Cardiac septum (tissue), 1 donor: ENCODE results near the gene PTPRN2. TPM values are rescaled to one million over a fixed set of nuclear protein-coding genes. Genes with fewer than 3 reads are reported as not detected.
"Not testable (repeated sequence)": the region's sequence is repeated elsewhere in the genome, so short reads cannot be mapped to it uniquely, and the experiment has no call there.

Experiments used
- DNase-seq: peaks from one replicate; pipeline ENCODE4 v3.0.0-alpha.2; 2020; ENCODE audit warnings: low spot score
- intact Hi-C: fragments of 100-400 bp; cut with DNase I; formaldehyde crosslinking; loops from one replicate; pipeline ENCODE4 v1.14.0; 2022
- total RNA-seq: library from RNA; stranded (reverse); fragmentation: NEBNext Ultra II Directional; extraction: Animal tissue kit (Norgen Biotek cat#: 25700); gene quantifications from one replicate; pipeline ENCODE4 v1.2.1, GENCODE V29; 2021
- donor health status: DM: no; HTN: no; CAD: no.

PTPRN2 gene
- total RNA-seq, 1 donor from 2014 or later = 0.92 TPM

DNA sequence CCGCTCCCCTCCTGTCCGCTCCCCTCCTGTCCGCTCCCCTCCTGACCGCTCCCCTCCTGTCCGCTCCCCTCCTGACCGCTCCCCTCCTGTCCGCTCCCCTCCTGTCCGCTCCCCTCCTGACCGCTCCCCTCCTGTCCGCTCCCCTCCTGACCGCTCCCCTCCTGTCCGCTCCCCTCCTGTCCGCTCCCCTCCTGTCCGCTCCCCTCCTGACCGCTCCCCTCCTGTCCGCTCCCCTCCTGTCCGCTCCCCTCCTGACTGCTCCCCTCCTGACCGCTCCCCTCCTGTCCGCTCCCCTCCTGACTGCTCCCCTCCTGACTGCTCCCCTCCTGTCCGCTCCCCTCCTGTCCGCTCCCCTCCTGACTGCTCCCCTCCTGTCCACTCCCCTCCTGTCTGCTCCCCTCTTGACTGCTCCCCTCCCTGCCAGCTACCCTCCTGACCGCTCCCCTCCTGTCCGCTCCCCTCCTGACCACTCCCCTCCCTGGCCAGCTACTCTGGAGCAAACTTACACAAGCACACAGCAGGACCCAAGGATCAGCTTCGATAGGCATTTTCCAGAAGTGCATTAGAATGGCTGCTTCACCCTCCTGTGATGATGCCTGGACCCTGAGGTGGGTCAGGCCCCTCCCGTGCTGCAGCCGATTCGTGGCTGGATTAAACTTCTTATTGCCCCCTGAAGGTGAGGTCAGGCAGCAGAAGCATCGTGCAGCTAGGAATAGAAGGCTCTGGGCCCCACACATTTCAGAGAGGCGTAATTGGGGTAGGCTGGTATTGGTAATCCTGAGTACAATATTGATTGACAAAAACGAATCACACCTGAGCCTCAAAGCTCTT lies 235.5 kb downstream of the PTPRN2 start:
- peak; percentile 35 for DNase-seq
- intact Hi-C loops = not testable (repeated sequence)

DNA sequence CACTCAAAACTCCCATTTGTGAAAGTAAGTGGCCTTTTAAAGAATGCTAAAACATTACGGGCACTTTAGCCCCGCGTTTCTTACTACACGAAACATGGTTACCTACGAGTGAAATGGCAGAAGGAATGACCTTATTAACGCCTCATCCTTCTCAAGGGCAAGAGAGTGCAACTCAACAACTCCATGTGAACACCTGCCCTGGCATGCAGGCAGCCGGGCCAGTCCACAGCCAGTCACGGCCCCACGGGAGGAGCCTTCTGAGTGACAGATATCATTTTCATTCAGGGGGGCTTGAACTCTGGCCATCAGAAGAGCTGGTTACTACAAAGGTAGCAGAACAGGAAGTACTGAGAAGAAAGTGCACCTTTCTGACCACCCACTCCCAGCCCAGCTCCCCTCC lies 236.1 kb downstream of the PTPRN2 start:
- intact Hi-C loops = no loop called here
- no peak for DNase-seq

DNA sequence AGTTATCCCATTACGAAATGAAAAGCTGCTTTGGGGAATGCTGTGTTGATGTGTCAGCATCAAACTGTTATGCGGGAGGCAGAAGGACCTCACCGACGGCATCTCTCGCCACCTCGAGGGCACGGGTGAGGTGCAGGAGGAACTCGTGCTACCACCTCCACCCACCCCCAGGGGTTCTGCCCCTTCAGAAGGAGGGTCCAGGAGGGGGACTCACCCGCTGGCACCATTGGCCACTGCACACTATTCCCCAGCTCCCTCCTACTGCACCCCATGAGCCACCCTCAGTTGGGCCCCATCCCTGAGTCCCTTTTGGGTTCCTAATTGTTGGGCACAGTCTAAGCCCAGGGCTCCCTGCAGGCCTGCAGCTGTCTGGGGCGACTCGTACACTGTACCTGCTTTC lies 236.6 kb downstream of the PTPRN2 start:
- peak; percentile 58 for DNase-seq
- intact Hi-C loops = no loop called here

DNA sequence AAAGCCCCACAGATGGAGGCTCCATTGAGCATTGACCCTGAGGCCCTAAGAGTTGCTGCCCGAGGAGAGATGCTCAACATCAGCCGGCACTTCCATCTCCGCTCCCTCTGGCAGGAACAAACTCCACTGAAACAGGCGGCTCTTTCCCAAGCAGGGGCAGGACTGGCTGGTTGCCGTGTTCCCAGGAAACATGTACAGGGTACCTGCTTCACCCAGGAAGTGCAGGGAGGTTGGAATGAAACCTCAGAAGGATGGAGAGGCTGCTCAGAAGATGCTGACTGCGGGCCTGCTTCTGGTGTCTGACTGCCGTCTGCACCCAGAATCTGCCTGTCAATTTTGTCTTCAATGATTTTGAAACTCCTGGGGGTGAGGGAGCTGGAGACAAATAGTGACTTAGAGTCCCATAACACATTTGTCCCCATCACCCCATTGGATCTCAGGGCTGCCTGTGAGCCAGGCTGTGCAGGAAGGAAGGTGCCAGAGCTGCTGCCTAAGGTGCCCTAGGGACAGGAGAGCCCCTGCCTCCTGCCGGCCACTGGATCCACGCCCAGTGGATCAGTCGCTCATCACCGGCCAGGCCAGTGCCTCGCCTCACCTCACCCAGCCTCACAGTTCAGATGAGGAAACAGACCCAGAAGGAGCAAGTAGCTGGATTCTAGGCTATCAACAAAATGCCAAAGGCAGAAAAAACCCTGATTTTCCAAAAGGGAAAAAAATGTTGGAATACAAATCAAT lies 237.3 kb downstream of the PTPRN2 start:
- intact Hi-C loops = no loop called here
- peak; percentile 60 for DNase-seq

DNA sequence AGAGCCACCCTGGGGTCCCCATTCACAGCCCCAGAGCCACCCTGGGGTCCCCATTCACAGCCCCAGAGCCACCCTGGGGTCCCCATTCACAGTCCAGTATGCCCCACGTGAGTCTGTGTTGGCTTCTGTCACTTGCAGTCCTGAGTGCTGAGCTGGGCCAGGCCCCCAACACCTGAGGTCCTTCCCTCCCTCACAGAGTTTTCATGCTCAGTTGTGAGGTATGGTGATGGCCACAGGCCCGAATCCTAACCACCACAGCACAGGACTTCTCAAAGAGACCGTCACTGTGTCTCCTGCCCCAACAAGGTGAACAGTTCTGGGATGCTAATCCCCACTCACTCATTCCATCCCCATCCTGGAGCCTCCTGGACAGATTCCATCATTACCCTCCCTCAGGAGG lies 239.2 kb downstream of the PTPRN2 start:
- peak; percentile 55 for DNase-seq
- intact Hi-C loops = no loop called here

DNA sequence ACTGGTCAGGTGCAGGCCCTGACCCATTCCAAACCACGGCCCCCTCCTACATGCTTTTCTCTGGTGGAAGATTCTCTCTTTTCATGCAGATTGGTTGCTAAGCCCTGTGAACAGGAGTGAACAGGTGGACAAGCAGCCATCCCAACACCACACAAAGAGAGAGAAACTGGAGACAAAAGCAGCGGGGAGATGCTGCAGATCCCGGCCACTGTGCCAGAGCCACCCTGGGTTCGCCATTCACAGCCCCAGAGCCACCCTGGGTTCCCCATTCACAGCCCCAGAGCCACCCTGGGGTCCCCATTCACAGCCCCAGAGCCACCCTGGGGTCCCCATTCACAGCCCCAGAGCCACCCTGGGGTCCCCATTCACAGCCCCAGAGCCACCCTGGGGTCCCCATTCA lies 239.6 kb downstream of the PTPRN2 start:
- intact Hi-C loops = not testable (repeated sequence)
- peak; percentile 56 for DNase-seq

DNA sequence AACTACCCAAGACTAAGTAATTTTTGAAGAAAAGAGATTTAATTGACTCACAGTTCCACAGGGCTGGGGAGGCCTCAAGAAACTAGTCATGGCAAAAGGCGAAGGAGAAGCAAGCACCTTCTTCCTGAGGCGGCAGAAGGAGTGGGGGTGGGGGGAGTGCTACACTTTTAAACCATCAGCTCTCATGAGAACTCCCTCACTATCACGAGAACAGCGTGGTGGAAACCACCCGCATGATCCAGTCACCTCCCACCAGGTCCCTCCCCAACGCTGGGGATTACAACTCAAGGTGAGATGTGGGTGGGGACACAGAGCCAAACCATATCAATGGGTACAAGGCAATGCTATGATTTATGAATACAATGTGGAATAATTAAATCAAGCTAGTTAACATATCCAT lies 241.9 kb downstream of the PTPRN2 start:
- intact Hi-C loops = no loop called here
- peak; percentile 44 for DNase-seq

DNA sequence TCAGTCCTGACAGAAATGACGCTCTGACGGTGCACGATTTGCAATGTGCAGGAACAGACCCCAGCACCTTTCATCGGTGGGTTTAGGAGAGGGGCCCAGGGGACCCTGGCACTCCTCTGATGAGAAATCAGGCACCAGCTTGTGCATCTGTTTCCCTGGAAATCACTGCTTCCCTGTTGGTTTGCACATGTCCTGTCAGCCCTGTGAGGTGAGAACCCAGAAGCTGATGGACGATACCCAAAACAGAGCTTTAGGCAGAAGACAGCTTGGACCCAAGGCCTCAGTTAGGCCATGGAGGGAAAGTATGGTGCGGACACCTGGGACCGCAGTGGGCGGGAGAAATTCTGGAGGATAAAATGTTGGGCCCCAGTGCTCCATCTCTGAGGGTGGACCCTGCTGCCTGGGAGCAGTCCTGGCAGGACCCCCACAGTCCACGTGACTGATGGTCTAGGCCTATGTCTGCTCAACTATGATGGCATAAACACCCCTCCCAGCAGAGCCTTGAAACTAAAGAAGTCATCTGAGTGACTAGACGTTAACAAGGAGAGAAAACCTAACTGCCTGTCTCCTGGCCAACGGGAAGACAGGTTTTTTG lies 242.8 kb downstream of the PTPRN2 start:
- intact Hi-C loops = no loop called here
- peak; percentile 54 for DNase-seq

DNA sequence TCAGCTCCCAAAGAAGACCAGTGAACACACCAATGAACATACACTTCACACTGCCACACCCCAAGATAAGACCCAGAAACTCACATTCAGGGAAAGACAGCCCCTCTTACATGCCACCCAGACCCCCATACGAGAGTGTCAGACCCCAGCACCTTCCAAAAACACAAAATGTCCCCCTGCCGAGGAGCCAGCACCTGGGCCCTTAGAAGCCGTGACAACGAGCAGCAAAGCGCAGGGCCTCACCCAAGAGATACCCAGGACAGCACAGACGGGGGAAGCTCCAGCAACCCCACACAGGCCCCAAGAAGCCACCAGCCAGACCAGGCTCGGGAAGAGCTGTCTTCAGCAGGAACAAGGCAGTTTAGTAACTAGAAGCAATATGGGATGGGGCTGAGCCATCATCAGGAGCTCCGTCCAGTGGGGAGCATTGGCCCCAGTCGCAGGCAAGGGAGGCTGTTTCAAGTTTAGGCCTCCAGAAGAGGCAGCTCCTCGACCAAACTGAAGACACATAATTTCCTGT lies 243.6 kb downstream of the PTPRN2 start:
- peak; percentile 35 for DNase-seq
- intact Hi-C loops = no loop called here

DNA sequence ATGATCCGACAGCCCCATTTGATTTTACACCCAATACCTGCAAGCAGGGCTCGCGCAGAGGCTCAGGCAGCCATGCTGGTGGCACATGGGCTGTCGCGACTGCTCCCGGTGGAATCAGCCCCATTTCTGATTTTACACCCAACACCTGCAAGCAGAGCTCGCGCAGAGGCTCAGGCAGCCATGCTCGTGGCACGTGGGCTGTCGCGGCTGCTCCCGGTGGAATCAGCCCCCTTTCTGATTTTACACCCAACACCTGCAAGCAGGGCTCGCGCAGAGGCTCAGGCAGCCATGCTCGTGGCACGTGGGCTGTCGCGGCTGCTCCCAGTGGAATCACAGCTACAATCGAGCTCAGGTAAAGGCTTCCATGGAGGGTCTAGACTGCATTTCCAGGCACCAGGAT lies 244.1 kb downstream of the PTPRN2 start:
- peak; percentile 19 for DNase-seq
- intact Hi-C loops = no loop called here

DNA sequence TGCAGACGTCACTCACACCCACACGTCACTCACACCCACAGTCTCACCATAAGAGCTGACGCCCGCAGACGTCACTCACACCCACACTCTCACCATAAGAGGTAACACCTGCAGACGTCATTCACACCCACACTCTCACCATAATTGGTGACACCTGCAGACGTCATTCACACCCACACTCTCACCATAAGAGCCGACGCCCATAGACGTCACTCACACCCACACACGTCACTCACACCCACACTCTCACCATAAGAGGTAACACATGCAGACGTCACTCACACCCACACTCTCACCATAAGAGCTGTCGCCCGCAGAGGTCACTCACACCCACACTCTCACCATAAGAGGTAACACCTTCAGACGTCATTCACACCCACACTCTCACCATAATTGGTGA lies 246.5 kb downstream of the PTPRN2 start:
- intact Hi-C loops = not testable (repeated sequence)
- DNase-seq = peak; percentile 26

DNA sequence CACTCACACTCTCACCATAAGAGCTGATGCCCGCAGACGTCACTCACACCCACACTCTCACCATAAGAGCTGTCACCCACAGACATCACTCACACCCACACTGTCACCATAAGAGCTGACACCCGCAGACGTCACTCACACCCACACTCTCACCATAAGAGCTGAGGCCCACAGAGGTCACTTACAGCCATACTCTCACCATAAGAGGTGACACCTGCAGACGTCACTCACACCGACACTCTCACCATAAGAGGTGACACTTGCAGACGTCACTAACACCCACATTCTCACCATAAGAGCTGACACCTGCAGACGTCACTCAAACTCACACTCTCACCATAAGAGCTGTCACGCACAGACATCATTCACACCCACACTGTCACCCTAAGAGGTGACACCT lies 250.7 kb downstream of the PTPRN2 start:
- intact Hi-C loops = not testable (repeated sequence)

DNA sequence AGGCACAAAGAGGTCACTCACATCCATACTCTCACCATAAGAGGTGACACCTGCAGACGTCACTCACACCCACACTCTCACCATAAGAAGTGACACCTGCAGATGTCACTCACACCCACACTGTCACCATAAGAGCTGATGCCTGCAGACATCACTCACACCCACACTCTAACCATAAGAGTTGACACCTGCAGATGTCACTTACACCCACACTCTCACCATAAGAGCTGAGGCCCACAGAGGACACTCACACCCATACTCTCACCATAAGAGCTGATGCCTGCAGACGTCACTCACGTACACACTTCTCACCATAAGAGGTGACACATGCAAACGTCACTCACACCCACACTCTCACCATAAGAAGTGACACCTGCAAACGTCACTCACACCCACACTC lies 255.1 kb downstream of the PTPRN2 start:
- intact Hi-C loops = not testable (repeated sequence)

More for the DNA sequence above, 250.7 kb downstream of the PTPRN2 start:
- peak; percentile 22 for DNase-seq

DNA sequence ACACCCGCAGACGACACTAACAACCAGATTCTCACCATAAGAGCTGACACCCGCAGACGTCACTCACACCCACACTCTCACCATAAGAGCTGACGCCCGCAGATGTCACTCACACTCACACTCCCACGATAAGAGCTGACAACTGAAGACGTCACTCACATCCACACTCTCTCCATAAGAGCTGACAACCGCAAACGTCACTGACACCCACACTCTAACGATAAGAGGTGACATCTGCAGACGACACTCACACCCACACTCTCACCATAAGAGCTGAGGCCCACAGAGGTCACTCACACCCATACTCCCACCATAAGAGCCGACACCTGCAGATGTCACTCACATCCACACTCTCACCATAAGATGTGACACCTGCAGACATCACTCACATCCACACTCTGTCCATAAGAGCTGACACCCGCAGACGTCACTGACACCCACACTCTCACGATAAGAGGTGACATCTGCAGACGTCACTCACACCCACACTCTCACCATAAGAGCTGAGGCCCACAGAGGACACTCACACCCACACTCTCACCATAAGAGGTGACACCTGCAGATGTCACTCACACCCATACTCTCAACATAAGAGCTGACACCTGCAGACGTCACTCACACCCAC lies 255.7 kb downstream of the PTPRN2 start:
- DNase-seq = peak; percentile 59
- intact Hi-C loops = not testable (repeated sequence)

More for the DNA sequence above, 255.1 kb downstream of the PTPRN2 start:
- DNase-seq = not testable (repeated sequence)

DNA sequence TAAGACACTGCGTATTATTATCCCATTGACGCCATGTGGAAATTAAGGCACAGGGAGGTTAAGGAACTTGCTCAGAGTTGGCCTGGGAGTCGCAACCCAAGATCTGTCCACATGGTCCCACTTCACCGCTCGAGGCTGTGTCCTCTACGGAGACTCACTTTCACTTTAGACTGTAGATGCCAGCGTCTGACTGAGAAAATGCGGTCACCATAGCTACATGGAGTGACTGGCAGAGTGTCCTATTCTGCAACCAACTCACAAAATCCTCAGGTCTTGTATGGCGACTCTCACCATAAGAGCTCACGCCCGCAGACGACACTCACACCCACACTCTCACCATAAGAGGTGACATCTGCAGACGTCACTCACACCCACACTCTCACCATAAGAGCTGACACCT lies 257.9 kb downstream of the PTPRN2 start:
- intact Hi-C loops = no loop called here
- DNase-seq = peak; percentile 29

DNA sequence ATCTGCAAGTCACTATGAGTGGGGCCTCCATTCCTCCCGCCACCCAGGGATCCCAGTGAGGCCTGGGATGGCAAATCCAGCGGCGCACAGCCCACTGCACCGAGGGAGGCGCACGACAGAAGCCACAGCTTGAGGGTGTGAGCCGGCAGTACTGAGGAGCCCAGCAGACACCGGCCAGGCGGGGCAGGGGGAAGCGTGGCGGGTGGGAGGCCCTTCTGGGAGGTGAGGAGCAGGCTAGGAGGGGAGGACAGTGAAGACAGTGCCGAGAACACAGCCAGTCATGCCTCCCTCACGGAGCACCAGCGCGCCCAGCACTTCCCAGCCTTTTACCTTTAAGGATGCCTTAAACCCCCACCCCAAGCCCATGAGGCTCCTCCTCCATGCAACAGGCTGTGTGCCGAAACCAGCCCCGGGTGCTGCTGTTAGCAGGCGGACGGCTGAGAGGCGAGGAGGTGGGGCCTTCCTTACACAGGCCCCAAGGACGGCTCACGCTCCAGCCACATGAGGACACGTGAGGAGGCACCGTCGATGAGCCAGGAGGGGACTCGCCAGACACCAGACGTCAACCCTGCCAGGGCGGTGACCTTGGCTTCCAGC lies 258.5 kb downstream of the PTPRN2 start:
- peak; percentile 31 for DNase-seq
- intact Hi-C loops = no loop called here

DNA sequence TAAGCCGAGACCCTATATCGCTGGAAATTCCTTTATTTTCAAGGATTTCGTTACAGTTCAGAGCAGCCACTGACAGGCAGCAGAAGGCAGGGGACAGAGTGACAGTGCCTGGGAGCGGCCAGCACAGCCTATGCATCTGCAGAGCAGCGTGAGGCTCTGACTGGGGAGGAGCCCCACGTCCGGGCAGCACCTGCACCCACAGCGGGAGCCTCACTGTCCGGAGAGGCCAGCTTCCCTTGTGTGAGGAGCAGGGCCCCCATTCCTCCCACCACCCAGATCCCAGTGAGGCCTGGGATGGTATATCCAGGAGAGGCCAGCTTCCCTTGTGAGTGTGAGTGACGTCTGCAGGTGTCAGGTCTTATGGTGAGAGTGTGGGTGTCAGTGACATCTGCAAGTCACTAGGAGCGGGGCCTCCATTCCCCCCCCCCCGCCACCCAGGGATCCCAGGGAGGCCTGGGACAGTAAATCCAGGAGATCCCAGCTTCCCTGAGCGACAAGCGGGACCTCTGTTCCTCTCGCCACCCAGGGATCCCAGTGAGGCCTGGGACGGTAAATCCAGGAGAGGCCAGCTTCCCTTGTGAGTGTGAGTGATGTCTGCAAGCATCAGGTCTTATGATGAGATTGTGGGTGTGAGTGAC lies 259.1 kb downstream of the PTPRN2 start:
- peak; percentile 51 for DNase-seq
- intact Hi-C loops = no loop called here

DNA sequence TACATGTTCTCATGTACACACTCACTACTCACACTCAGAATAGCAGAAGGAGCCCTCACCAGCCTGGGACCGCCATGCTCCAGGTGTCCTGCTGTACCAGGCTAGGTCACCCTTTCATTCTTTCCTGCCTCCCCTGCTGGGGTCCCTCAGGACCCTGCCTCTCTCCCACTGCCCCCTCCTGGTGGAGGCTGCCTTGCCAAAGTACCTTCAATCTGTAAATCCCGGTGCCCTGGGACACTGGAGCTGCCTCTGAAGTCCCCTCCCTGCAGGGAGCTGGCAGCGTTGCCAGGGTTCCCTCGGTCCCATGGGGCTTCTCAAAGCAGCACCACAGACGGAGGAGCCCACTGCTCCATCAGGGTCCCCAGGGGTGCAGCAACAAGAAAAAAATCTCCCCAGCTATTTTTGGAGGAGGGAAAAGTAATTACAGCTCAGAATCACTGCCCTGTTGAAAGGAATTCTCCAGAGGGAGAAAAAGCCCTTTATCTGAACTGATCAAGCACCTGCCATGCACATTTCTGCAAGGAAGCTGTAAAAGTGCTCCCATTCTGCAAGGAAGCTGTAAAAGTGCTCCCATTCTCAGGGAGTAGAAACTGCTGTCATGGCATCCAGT lies 259.9 kb downstream of the PTPRN2 start:
- intact Hi-C loops = no loop called here

DNA sequence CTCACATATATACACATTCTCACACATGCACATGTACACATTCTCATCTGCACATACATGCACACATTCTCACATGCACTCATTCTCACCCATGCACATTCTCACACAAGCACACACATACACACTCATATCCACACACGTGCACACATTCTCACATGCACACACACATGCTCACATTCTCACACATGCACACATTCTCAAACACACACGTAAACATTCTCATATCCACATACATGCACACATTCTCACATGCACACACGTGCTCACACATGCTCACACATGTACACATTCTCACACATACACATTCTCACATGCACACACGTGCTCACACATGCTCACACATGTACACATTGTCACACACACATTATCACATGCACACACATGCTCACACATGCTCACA lies 260.6 kb downstream of the PTPRN2 start:
- intact Hi-C loops = no loop called here
- DNase-seq = peak; percentile 43

More for the DNA sequence above, 259.9 kb downstream of the PTPRN2 start:
- peak; percentile 31 for DNase-seq
